VCaP (cell line): ENCODE measurements around the gene DBF4B.

ENCODE experiments used
- H3K27ac ChIP-seq: fragments of 450-650 bp; 2 replicates; pipeline ENCODE4 v1.5.1; 2017
- TF ChIP-seq, protein P1 (sequence below): fragments of 450-650 bp; conservative IDR thresholded peaks from 2 replicates; pipeline ENCODE4 v1.5.1; 2017; ENCODE audit warnings: mild to moderate bottlenecking, moderate library complexity

Gene DBF4B

GRCh38 chr17:44776628-44777393, 68.3 kb downstream of the DBF4B start:
- peak overlapping the region; percentile 79 for H3K27ac ChIP-seq
- TF ChIP-seq, protein P1, sequence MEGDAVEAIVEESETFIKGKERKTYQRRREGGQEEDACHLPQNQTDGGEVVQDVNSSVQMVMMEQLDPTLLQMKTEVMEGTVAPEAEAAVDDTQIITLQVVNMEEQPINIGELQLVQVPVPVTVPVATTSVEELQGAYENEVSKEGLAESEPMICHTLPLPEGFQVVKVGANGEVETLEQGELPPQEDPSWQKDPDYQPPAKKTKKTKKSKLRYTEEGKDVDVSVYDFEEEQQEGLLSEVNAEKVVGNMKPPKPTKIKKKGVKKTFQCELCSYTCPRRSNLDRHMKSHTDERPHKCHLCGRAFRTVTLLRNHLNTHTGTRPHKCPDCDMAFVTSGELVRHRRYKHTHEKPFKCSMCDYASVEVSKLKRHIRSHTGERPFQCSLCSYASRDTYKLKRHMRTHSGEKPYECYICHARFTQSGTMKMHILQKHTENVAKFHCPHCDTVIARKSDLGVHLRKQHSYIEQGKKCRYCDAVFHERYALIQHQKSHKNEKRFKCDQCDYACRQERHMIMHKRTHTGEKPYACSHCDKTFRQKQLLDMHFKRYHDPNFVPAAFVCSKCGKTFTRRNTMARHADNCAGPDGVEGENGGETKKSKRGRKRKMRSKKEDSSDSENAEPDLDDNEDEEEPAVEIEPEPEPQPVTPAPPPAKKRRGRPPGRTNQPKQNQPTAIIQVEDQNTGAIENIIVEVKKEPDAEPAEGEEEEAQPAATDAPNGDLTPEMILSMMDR = no peak

DNA sequence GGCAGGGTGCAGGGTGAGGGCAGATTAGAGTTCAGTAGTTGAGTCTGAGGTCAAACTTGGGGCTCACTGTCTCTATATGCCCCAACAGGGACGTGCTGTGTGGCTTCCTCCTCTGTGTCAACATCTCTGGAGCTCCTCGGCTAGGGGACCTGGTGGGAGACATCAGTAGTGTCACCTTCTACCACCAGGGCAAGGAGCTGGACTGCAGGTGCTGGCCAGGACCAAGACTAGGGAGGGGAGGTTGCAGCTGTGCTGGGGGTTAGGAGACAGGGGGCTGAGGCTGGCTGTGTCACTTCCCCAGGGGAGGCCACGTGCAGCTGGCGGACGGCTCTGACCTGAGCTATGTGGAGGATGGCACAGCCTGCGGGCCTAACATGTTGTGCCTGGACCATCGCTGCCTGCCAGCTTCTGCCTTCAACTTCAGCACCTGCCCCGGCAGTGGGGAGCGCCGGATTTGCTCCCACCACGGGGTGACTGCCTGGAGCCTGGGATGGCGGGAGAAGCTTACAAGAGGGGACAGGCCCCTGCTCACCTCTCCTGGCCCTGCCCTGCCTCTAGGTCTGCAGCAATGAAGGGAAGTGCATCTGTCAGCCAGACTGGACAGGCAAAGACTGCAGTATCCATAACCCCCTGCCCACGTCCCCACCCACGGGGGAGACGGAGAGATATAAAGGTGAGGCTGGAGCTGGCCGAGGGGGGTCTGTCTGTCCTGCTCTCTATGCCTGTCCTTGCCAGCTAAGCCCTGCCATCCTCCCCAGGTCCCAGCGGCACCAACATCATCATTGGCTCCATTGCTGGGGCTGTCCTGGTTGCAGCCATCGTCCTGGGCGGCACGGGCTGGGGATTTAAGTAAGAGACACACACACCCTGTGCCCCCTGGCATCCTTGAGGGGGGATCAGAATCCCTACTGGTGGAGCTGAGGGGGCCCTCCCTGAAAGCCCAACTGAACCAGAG, 69.2 kb downstream of the DBF4B start:
- TF ChIP-seq, protein P1 = no peak
- H3K27ac ChIP-seq = no peak overlapping the region; the same call in 1 of the 2 replicates

- TF ChIP-seq, protein P1 = no peak
- no peak overlapping the region; the same call in 1 of the 2 replicates for H3K27ac ChIP-seq
Observed at GRCh38 chr17:44778656-44779210, 70.3 kb downstream of the DBF4B start.

DNA sequence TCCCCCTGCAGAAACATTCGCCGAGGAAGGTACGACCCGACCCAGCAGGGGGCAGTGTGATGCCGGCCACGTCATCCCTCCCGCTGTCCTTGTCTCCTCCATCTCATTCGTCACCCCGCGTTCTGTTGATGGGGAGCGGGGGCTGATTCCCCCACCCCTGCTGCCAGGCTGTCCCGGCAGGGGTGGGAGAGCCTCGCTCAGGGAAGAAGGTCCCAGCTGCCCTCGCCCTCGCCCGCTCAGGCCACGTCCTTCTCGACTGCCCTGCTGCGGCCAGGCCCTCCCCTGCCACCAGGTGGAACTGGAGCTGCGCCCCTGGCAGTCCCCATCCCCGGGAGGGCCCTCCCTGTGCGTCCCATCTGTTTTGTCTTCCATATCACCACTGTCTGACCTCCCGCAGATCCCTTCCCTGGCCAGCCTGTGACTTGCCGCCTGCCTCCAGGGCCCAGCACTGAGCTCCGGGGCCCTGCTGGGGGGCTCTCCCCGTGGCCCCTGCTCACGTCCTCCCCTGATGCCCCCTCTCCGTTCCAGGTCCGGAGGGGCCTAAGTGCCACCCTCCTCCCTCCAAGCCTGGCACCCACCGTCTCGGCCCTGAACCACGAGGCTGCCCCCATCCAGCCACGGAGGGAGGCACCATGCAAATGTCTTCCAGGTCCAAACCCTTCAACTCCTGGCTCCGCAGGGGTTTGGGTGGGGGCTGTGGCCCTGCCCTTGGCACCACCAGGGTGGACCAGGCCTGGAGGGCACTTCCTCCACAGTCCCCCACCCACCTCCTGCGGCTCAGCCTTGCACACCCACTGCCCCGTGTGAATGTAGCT, 71.0 kb downstream of the DBF4B start:
- TF ChIP-seq, protein P1 = peak; percentile 97
- no peak overlapping the region; the same call in 1 of the 2 replicates for H3K27ac ChIP-seq

DNA sequence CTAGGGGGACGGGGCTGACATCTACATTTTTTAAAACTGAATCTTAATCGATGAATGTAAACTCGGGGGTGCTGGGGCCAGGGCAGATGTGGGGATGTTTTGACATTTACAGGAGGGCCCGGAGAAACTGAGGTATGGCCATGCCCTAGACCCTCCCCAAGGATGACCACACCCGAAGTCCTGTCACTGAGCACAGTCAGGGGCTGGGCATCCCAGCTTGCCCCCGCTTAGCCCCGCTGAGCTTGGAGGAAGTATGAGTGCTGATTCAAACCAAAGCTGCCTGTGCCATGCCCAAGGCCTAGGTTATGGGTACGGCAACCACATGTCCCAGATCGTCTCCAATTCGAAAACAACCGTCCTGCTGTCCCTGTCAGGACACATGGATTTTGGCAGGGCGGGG, 71.7 kb downstream of the DBF4B start:
- TF ChIP-seq, protein P1 = no peak
- H3K27ac ChIP-seq = no peak overlapping the region

DNA sequence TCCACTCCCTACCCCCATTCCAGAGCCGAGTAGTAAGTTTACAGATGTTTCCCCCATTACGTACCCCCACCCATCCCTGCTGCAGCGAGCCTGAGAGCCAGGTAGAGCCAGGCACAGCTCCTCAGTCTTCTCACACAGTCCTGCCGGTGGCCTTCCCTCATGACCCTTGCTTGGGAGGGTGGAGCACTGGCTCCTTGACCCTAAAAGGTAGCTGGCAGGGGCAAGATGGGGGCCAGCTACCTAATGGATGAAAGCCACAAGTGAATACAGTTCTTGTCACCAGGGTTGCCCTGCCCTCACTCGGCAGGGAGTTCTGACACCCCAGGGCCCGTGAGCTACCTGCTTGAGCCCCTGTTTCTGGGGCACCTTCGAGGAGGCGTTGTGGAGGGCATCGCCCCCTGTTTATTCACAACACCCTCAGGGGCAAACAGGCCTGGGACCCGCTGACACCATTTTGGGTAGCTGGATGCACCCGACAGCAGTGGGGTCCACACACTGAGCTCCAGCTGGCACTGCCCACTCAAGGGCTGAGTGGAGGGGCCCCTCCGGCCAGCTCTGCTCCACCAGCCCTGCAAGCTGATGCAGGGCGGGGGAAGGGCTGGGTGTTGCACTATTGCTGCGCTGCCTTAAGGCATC, 72.5 kb downstream of the DBF4B start:
- TF ChIP-seq, protein P1 = no peak
- no peak overlapping the region for H3K27ac ChIP-seq
